Esophagus (tissue), 2 donors: ENCODE measurements around the gene CACNA1B. TPM values are rescaled to one million over a fixed set of nuclear protein-coding genes. Genes with fewer than 3 reads are reported as not detected.

Source experiments
- H3K27ac ChIP-seq, 2 donors: one replicate each; pipeline ENCODE4 v1.5.1; 2013; ENCODE audit warnings: low read depth in 2 of 2, mild to moderate bottlenecking in 2 of 2, inconsistent platforms in 1 of 2, low read length in 1 of 2, moderate library complexity in 1 of 2
- H3K27me3 ChIP-seq, 2 donors: one replicate each; pipeline ENCODE4 v1.6.1; 2013; ENCODE audit warnings: low read length in 2 of 2, control low read depth in 1 of 2, mild to moderate bottlenecking in 1 of 2; ENCODE audit not compliant: insufficient read depth in 2 of 2, control insufficient read depth in 1 of 2
- H3K36me3 ChIP-seq, 2 donors: one replicate each; pipeline ENCODE4 v1.6.1; 2013; ENCODE audit warnings: low read length in 1 of 2; ENCODE audit not compliant: control insufficient read depth in 2 of 2, insufficient read depth in 2 of 2
- H3K4me1 ChIP-seq, 2 donors: one replicate each; pipeline ENCODE4 v1.6.1; 2013; ENCODE audit warnings: low read length in 1 of 2; ENCODE audit not compliant: control insufficient read depth in 2 of 2, insufficient read depth in 2 of 2
- H3K4me3 ChIP-seq, 2 donors: one replicate each; pipeline ENCODE4 v1.5.1; 2013; ENCODE audit warnings: low read length in 2 of 2, mild to moderate bottlenecking in 2 of 2, low read depth in 1 of 2, moderate library complexity in 1 of 2
- H3K9me3 ChIP-seq, 2 donors: one replicate each; pipeline ENCODE4 v1.6.1; 2013; ENCODE audit warnings: mild to moderate bottlenecking in 2 of 2, low read depth in 1 of 2, low read length in 1 of 2, moderate library complexity in 1 of 2; ENCODE audit not compliant: control insufficient read depth in 2 of 2, insufficient read depth in 1 of 2
- WGBS, 2 donors: extraction: QIAGEN DNeasy Blood & Tissue Kit; methylation state at CpG; one replicate each; pipeline ENCODE4 v1.1.7; 2013; 5-methylcytosine and 5-hydroxymethylcytosine counted together
- polyA plus RNA-seq, 2 donors: library from polyadenylated mRNA; stranded (reverse); fragments of 200-250 nt; gene quantifications; one replicate each; pipeline ENCODE4 v1.2.3, GENCODE V29; 2013
- donor health status: healthy with polysubstance abuse.
- donor health status: Bipolar disorder and iron deficiency.

The CACNA1B gene
- polyA plus RNA-seq, 2 donors, result under 0.01 TPM

DNA sequence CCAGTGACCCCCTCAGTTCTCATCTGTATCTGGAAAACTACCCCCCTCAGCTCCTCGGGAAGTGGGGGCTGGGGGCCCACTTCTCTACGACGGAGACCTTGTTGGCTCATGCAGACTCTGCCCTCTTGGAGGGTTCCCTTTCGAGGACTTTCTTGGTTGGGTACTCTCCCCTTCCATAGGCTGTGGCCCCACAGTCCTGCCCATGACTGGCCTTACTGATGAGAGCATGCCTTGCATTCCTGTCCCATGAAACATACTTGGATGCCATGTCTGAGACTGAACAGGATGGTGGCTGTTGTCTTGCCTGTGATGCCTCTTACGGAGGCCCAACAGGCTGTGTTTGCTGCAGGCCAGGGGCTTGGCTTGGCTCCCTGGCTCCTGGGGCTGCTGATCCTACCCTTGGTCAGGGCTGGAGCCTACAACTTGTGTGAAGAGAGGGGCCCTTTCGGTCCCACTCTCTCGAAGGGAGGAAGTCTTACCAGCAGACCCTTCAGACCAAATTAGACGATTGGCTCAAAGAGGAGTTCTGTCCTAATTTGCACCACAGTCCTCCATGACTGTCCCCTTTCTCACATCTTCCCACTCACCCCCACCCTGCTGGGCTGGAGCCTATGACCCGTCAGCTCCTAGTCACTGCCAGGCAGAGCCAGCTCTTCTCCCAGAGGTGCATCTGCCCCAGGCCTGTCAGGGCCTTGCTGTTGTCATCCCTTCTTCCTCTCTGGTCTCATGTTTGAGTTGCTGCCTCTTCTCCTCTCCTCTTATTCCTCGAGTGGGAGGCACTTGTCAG lies 109.9 kb downstream of the CACNA1B start:
- Histone ChIP-seq H3K36me3 (no peaks in the 10 kb centered on the region), H3K4me1 (no peaks in the 10 kb centered on the region), H3K4me3 (no peak overlapping the region), H3K27me3 (no peaks in the 10 kb centered on the region), H3K9me3 (peaks cover 3% of the 10 kb centered on the region in 2 donors), H3K27ac (no peak overlapping the region)
- WGBS, 2 donors, result 83 to 84% methylated on average over 10 of the region's 10 CpGs

DNA sequence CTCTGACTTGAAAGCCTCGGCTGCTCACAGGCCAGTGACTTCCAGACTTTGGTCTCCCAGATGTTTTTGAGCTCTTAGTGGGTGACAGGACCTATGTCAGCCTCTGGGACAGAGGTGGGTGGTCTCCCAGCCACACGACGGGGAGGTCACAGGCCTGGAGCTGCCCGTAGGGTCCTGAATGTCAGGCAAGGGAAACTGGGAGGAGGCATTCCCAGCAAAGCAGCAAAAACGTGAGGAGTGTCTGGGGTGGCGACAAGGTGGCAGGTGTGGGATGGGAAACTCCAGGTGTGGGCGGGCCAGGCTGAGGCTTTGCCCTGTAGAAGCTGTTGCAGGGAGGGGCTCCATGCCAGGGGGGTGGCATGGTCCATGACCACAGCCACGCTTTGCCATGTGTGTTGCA lies 110.5 kb downstream of the CACNA1B start:
- Histone ChIP-seq H3K4me3 (no peak overlapping the region), H3K27ac (no peak overlapping the region), H3K9me3 (peaks cover 3% of the 10 kb centered on the region in 2 donors), H3K36me3 (no peaks in the 10 kb centered on the region), H3K4me1 (no peaks in the 10 kb centered on the region), H3K27me3 (no peaks in the 10 kb centered on the region)
- WGBS, 2 donors, result 74 to 76% methylated on average over 8 of the region's 8 CpGs

DNA sequence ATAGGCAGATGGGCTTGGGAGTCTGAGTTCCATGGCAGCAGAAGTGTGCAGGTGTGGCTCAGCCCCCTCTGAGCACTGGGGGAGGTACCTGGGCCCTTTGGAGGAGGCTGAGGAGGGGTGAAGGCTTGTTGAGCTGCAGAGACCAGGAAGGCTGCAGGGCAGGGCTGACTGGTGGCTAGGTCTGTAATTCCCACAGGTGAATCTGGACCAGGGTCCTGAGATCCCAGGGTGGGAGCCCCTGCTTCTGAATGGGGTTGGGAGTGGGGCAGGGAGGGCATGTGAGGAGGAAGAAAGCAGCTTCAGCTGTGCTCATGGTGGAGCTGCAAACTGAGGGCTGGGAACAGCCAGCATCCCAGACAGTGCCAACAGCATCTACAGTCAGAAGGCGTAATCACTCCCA lies 111.1 kb downstream of the CACNA1B start:
- Histone ChIP-seq H3K4me3 (no peak overlapping the region), H3K36me3 (no peaks in the 10 kb centered on the region), H3K4me1 (no peaks in the 10 kb centered on the region), H3K27me3 (no peaks in the 10 kb centered on the region), H3K27ac (no peak overlapping the region), H3K9me3 (peaks cover 3% of the 10 kb centered on the region in 2 donors)
- 86 to 90% methylated on average over 1 of the region's 1 CpG for WGBS, 2 donors

GRCh38 chr9:137989156-137989555 lies 111.6 kb downstream of the CACNA1B start:
- no peak overlapping the region for H3K27ac ChIP-seq
- no peaks in the 10 kb centered on the region for H3K27me3 ChIP-seq
- H3K4me1 ChIP-seq, result no peaks in the 10 kb centered on the region
- 84 to 88% methylated on average over 7 of the region's 7 CpGs for WGBS, 2 donors
- no peak overlapping the region for H3K4me3 ChIP-seq
- peaks cover 0 to 3% of the 10 kb centered on the region in 2 donors for H3K9me3 ChIP-seq
- H3K36me3 ChIP-seq, result no peaks in the 10 kb centered on the region

- H3K9me3 ChIP-seq, result no peaks in the 10 kb centered on the region
- no peak overlapping the region for H3K4me3 ChIP-seq
- H3K27me3 ChIP-seq, result no peaks in the 10 kb centered on the region
- H3K4me1 ChIP-seq, result no peaks in the 10 kb centered on the region
- H3K27ac ChIP-seq, result no peak overlapping the region
- 66 to 84% methylated on average over 8 of the region's 8 CpGs for WGBS, 2 donors
- H3K36me3 ChIP-seq, result no peaks in the 10 kb centered on the region
These were observed 112.6 kb downstream of the CACNA1B start for GRCh38 chr9:137989999-137990715.

DNA sequence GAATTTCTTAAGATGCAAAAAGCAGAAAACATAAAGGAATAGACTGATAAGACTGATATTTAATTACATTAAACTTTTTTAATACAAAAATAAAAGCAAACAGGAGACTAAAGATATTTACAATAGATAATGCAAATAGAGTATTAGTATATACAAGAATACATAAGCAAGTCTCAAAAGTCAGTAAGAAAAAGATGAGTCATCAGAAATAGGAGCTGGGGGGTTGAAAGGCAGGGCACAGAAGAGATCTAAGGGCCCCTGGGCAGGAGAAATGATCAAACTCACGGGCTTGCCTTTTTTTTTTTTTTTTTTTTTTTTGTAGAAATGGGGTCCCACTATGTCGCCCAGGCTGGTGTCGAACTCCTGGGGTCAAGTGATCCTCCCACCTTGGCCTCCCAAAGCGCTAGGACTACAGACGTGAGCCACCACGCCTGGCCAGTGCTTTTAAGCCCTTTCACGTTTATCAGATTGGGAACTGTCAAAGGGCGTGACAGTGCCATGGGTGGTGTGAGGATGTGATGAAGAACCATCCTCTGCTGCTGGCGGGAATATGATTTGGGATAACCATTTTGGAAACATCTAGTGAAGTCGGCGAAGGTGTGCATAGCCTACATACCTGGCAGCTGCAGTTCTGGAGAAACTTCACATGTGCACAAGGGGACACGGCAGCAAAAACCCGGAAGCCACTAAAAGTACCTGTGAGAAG lies 126.1 kb downstream of the CACNA1B start:
- Histone ChIP-seq H3K36me3 (no peaks in the 10 kb centered on the region), H3K9me3 (no peaks in the 10 kb centered on the region), H3K27ac (no peak overlapping the region), H3K27me3 (no peaks in the 10 kb centered on the region), H3K4me1 (no peaks in the 10 kb centered on the region), H3K4me3 (no peak overlapping the region)
- WGBS, 2 donors, result 87% methylated on average over 13 of the region's 13 CpGs

DNA sequence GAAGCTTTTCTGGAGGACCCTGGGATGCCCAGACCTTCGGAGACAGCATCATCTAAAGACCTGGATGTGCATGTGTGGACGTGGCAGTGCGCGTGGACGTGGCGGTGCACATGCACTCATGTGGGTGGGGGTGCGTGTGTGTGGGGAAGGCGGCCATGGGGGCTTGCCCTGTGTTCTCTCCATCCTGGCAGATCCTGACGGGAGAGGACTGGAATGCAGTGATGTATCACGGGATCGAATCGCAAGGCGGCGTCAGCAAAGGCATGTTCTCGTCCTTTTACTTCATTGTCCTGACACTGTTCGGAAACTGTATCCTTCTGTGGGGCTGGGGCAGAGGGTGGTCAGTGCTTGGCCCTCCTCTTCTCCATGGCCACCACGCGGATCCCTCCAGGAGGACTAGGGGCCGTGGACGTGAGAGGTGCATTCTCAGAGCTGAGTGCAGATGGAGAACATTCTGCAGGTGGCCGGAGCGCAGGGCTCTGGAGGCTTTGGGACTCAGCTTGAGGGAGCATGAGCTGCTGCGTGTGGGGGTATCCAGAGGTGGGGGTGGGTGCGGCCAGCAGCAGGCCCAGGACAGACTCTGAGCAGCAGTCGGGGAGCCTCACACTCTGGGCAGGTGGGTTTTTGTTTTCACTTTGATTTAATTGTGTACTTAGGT lies 129.1 kb downstream of the CACNA1B start:
- Histone ChIP-seq H3K36me3 (no peaks in the 10 kb centered on the region), H3K4me1 (no peaks in the 10 kb centered on the region), H3K27ac (no peak overlapping the region), H3K9me3 (no peaks in the 10 kb centered on the region), H3K4me3 (no peak overlapping the region), H3K27me3 (no peaks in the 10 kb centered on the region)
- 83 to 85% methylated on average over 25 of the region's 25 CpGs for WGBS, 2 donors

- H3K9me3 ChIP-seq, result no peaks in the 10 kb centered on the region
- H3K27ac ChIP-seq, result no peak overlapping the region
- H3K27me3 ChIP-seq, result no peaks in the 10 kb centered on the region
- WGBS, 2 donors, result 84 to 93% methylated on average over 9 of the region's 9 CpGs
- H3K4me1 ChIP-seq, result no peaks in the 10 kb centered on the region
- no peak overlapping the region for H3K4me3 ChIP-seq
- no peaks in the 10 kb centered on the region for H3K36me3 ChIP-seq
These were observed 130.0 kb downstream of the CACNA1B start for GRCh38 chr9:138007566-138007917.
